OCI-LY7 (cell line): Measurements from ENCODE around the gene ADCY7. TPM values are rescaled to one million over a fixed set of nuclear protein-coding genes. Genes with fewer than 3 reads are reported as not detected.

Experiments
- BruUV-seq: library from RNA; stranded (reverse); fragments of 400-500 nt; replicated peaks from 2 replicates; lab custom pipeline; 2021; lab: Mats Ljungman, UMichigan
- CTCF ChIA-PET: fragments of 300-600 bp; sonication (Branson Sonifier 250); formaldehyde crosslinking; loops from one replicate; lab custom pipeline; 2022; ENCODE audit warnings: antibody characterized with exemption; ENCODE audit not compliant: unreplicated experiment; lab: Charles Lee
- POLR2A ChIA-PET: fragments of 300-600 bp; sonication (Branson Sonifier 250); formaldehyde crosslinking; loops from one replicate; lab custom pipeline; 2022; ENCODE audit warnings: antibody characterized with exemption; lab: Charles Lee
- DNase-seq: peaks from one replicate; pipeline ENCODE4 v3.0.0-alpha.2; 2015; ENCODE audit warnings: low spot score
- H2AFZ ChIP-seq: fragments of 200-600 bp; sonication (generic), shearing (Covaris generic); 2 replicates; pipeline ENCODE4 v1.6.1; 2014; ENCODE audit warnings: mild to moderate bottlenecking, antibody characterized with exemption, low read length, moderate library complexity
- H3K27ac ChIP-seq: fragments of 200-600 bp; sonication (generic); 2 replicates; pipeline ENCODE4 v1.5.1; 2014; ENCODE audit warnings: mixed run types, low read depth, mild to moderate bottlenecking, moderate library complexity, low read length, inconsistent platforms; ENCODE audit not compliant: poor library complexity, severe bottlenecking
- H3K36me3 ChIP-seq: fragments of 200-600 bp; sonication (generic); 2 replicates; pipeline ENCODE4 v1.6.1; 2014; ENCODE audit warnings: mild to moderate bottlenecking, antibody characterized with exemption, low read length, moderate library complexity, mixed read lengths; ENCODE audit not compliant: insufficient read depth
- H3K4me1 ChIP-seq: fragments of 200-600 bp; sonication (generic); 2 replicates; pipeline ENCODE4 v1.5.1; 2014; ENCODE audit warnings: mild to moderate bottlenecking, low read length; ENCODE audit not compliant: insufficient read depth, poor library complexity, severe bottlenecking
- H3K4me2 ChIP-seq: fragments of 200-600 bp; sonication (generic); 2 replicates; pipeline ENCODE4 v1.6.1; 2014; ENCODE audit warnings: mild to moderate bottlenecking, low read length
- H3K4me3 ChIP-seq: fragments of 200-600 bp; sonication (generic); 2 replicates; pipeline ENCODE4 v1.5.1; 2014; ENCODE audit warnings: mild to moderate bottlenecking, low read depth, low read length; ENCODE audit not compliant: poor library complexity, severe bottlenecking
- H3K79me2 ChIP-seq: fragments of 200-600 bp; sonication (generic); 2 replicates; pipeline ENCODE4 v1.6.1; 2016; ENCODE audit warnings: low read depth, mild to moderate bottlenecking, low read length, moderate library complexity, mixed read lengths; ENCODE audit not compliant: insufficient read depth
- H3K9me2 ChIP-seq: fragments of 200-600 bp; sonication (generic); 2 replicates; pipeline ENCODE4 v1.6.1; 2016; ENCODE audit warnings: mild to moderate bottlenecking, low read length, mixed read lengths; ENCODE audit not compliant: insufficient read depth
- H3K9me3 ChIP-seq: fragments of 200-600 bp; sonication (generic); 2 replicates; pipeline ENCODE4 v1.6.1; 2014; ENCODE audit warnings: mild to moderate bottlenecking, mixed run types, low read length, mixed read lengths
- H4K20me1 ChIP-seq: fragments of 200-600 bp; sonication (generic); 2 replicates; pipeline ENCODE4 v1.6.1; 2014; ENCODE audit warnings: mild to moderate bottlenecking, antibody characterized with exemption, low read length, moderate library complexity, mixed read lengths; ENCODE audit not compliant: insufficient read depth
- EZH2phosphoT487 ChIP-seq: fragments of 200-600 bp; sonication (generic); IDR thresholded peaks from 2 replicates; pipeline ENCODE4 v1.6.1; 2018; ENCODE audit warnings: low read depth, borderline replicate concordance, mild to moderate bottlenecking, mixed run types, antibody characterized with exemption, low read length, moderate library complexity, mixed read lengths
- intact Hi-C: fragments of 100-400 bp; cut with micrococcal nuclease; formaldehyde crosslinking; loops from one replicate; pipeline ENCODE4 v1.10.0; 2022; ENCODE audit not compliant: unreplicated experiment
- microRNA-seq: library from miRNA; unstranded; fragments of <30 nt; microRNA quantifications from one replicate; pipeline ENCODE4 v1.2.0, GENCODE V29; 2022; ENCODE audit warnings: borderline replicate concordance
- small RNA-seq: library from RNA; depleted of rRNA; stranded (forward); fragments of <200 nt; gene quantifications from one replicate; pipeline ENCODE3, GENCODE V24; 2014
- total RNA-seq, 2 experiments: library from RNA; depleted of rRNA in 1 of 2; stranded (reverse); fragments of >200 nt in 1 of 2; shearing (Covaris generic) in 1 of 2; gene quantifications; 2 replicates each; pipeline ENCODE4 v1.2.3, GENCODE V29; 2014 to 2022
- TF ChIP-seq, protein P1 (sequence below): fragments of 200-600 bp; sonication (generic); conservative IDR thresholded peaks from 2 replicates; pipeline ENCODE4 v1.5.1; 2014; ENCODE audit warnings: mild to moderate bottlenecking, antibody characterized with exemption, low read length, moderate library complexity, mixed read lengths

Gene ADCY7
- total RNA-seq, 2 experiments from 2014 or later, result 49.9 to 77.7 TPM

DNA sequence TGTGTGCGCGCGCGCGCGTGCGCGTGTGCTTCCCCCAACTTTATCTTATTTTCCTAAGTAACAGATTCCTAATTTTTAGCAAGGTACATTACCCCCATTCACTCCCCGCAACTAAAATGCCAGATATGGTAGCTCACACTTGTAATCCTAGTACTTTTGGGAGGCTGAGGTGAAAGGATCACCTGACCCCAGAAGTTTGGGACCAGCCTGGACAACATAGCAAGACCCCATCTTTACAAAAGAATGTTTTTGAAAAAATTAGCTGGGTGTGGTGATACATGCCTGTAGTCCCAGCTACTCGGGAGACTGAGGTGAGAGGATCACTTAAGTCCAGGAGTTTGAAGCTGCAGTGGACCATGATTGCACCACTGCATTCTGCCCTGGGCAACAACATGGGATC lies 97.3 kb downstream of the ADCY7 start:
- H3K4me3 ChIP-seq, result no peak overlapping the region
- peaks cover 23% of the 10 kb centered on the region for H3K4me1 ChIP-seq
- H3K36me3 ChIP-seq, result peaks cover 86% of the 10 kb centered on the region
- TF ChIP-seq EZH2phosphoT487, result no peak
- TF ChIP-seq, protein P1, sequence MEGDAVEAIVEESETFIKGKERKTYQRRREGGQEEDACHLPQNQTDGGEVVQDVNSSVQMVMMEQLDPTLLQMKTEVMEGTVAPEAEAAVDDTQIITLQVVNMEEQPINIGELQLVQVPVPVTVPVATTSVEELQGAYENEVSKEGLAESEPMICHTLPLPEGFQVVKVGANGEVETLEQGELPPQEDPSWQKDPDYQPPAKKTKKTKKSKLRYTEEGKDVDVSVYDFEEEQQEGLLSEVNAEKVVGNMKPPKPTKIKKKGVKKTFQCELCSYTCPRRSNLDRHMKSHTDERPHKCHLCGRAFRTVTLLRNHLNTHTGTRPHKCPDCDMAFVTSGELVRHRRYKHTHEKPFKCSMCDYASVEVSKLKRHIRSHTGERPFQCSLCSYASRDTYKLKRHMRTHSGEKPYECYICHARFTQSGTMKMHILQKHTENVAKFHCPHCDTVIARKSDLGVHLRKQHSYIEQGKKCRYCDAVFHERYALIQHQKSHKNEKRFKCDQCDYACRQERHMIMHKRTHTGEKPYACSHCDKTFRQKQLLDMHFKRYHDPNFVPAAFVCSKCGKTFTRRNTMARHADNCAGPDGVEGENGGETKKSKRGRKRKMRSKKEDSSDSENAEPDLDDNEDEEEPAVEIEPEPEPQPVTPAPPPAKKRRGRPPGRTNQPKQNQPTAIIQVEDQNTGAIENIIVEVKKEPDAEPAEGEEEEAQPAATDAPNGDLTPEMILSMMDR, result no peak
- no peak overlapping the region for H3K4me2 ChIP-seq
- CTCF ChIA-PET, result no interaction called here
- POLR2A ChIA-PET, result interaction anchor here (0.8 kb wide), 1 partner anchor 9 kb away, joined by 4 read pairs; no protein-coding TSS in a partner anchor
- no peak overlapping the region for H2AFZ ChIP-seq
- no TSS peak for BruUV-seq
- intact Hi-C loops, result loop anchor here (10.0 kb wide), 1 partner anchor 299 kb away; the partner anchor contains the start of gene HEATR3
- peaks cover 41% of the 10 kb centered on the region for H4K20me1 ChIP-seq
- peaks cover 88% of the 10 kb centered on the region for H3K79me2 ChIP-seq
- H3K9me2 ChIP-seq, result no peaks in the 10 kb centered on the region
- no peaks in the 10 kb centered on the region for H3K9me3 ChIP-seq
- no peak for DNase-seq
- no peak overlapping the region for H3K27ac ChIP-seq

DNA sequence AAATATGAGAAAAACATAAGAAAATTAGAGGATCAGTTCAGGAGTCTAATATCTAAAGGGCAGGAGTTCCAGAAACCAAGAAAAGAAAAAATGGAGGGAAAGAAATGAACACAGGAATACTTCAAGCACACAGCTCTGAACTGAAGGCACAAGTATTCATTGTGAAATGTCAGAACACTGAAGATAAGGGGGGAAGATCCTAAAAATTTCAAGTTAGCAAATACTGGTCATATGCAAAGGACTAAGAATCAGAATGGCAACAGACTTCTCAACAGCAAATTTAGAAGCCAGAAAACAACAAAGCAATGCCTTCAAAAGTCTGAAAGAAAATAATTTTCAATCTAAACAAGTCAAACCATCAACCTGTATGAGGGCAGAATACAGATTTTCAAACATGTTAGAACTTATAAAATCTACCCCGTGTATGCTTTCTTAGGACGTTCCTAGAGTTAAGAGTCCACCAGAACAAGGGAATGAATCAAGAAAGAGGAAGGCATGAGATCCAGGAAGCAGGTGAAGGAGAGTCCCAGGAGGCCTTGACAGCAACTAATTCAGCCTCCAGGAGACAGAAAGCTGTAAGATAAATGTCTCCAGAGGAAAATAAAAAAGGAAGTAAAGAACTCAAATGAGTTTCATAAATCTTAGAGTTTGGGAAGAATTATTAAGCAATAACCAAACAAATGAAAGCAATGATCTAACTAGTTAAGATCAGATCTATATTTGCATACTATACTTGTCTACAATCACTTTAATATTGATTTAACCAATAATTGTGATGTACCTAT lies 99.6 kb downstream of the ADCY7 start:
- H3K4me2 ChIP-seq, result peak overlapping the region; percentile 98
- intact Hi-C loops, result loop anchor here (5.0 to 10.0 kb wide), 5 partner anchors 154 to 376 kb away; partner anchors contain the start of genes CNEP1R1, CYLD, HEATR3 and TENT4B
- peaks cover 27% of the 10 kb centered on the region for H3K4me1 ChIP-seq
- H3K9me3 ChIP-seq, result no peaks in the 10 kb centered on the region
- no peaks in the 10 kb centered on the region for H3K9me2 ChIP-seq
- POLR2A ChIA-PET, result interaction anchor here (0.6 kb wide), 1 partner anchor 292 kb away, joined by 3 read pairs; no protein-coding TSS in a partner anchor
- CTCF ChIA-PET, result no interaction called here
- peaks cover 62% of the 10 kb centered on the region for H3K36me3 ChIP-seq
- no TSS peak for BruUV-seq
- peaks cover 66% of the 10 kb centered on the region for H3K79me2 ChIP-seq
- H4K20me1 ChIP-seq, result peaks cover 36% of the 10 kb centered on the region
- TF ChIP-seq, protein P1, result no peak
- TF ChIP-seq EZH2phosphoT487, result no peak
- DNase-seq, result no peak
- H3K27ac ChIP-seq, result peak overlapping the region; percentile 20
- H2AFZ ChIP-seq, result no peak overlapping the region
- H3K4me3 ChIP-seq, result peak overlapping the region; percentile 100

Small RNA genes within 50 kb of the gene (microRNA-seq; reads per million reads assigned to microRNA genes)
- gene MIR6771, result 4.5 reads per million

Small RNA genes within 50 kb of the gene (small RNA-seq; reads per million reads assigned to genes)
- not detected for gene MIR6771

Other genes with a start within 250 kb of the ADCY7 start
- gene CNEP1R1, start 241.3 kb upstream of the ADCY7 start, total RNA-seq (2014; rRNA removed; shearing (Covaris generic)), result 19.9 and 23.1 TPM in 2 replicates
- gene CNEP1R1, start 241.3 kb upstream of the ADCY7 start, total RNA-seq (2022), result 24.1 and 26.3 TPM in 2 replicates
- gene HEATR3, start 200.6 kb upstream of the ADCY7 start, total RNA-seq (2014; rRNA removed; shearing (Covaris generic)), result 36.8 and 50.6 TPM in 2 replicates
- 25.0 and 34.2 TPM in 2 replicates for gene HEATR3, start 200.6 kb upstream of the ADCY7 start, total RNA-seq (2022)
- gene TENT4B, start 113.2 kb upstream of the ADCY7 start, total RNA-seq (2014; rRNA removed; shearing (Covaris generic)), result 5.6 and 5.8 TPM in 2 replicates
- 8.8 and 9.5 TPM in 2 replicates for gene TENT4B, start 113.2 kb upstream of the ADCY7 start, total RNA-seq (2022)
- 78.5 and 90.0 TPM in 2 replicates for gene BRD7, start 102.4 kb downstream of the ADCY7 start, total RNA-seq (2014; rRNA removed; shearing (Covaris generic))
- 105 and 106 TPM in 2 replicates for gene BRD7, start 102.4 kb downstream of the ADCY7 start, total RNA-seq (2022)